Osteoblast (primary cell): Measurements from ENCODE around the gene PICK1. TPM values are rescaled to one million over a fixed set of nuclear protein-coding genes. Genes with fewer than 3 reads are reported as not detected.

Source experiments
- DNase-seq: peaks from one replicate; pipeline ENCODE4 v3.0.0; 2011; ENCODE audit warnings: low spot score, mixed read lengths; ENCODE audit not compliant: insufficient read length; ENCODE audit errors: missing footprints
- H2AFZ ChIP-seq: 2 replicates; pipeline ENCODE4 v1.6.0; 2011; ENCODE audit warnings: mild to moderate bottlenecking, low read length
- H3K27ac ChIP-seq: 2 replicates; pipeline ENCODE4 v1.5.1; 2011; ENCODE audit warnings: mild to moderate bottlenecking, low read depth, low read length, moderate library complexity
- H3K27me3 ChIP-seq: 2 replicates; pipeline ENCODE4 v1.6.0; 2012; ENCODE audit warnings: mild to moderate bottlenecking, control low read depth, inconsistent platforms, low read length, moderate library complexity; ENCODE audit not compliant: insufficient read depth
- H3K36me3 ChIP-seq: 2 replicates; pipeline ENCODE4 v1.5.1; 2011; ENCODE audit warnings: mild to moderate bottlenecking, low read length, control low read depth, moderate library complexity; ENCODE audit not compliant: insufficient read depth
- H3K4me1 ChIP-seq: 2 replicates; pipeline ENCODE4 v1.5.1; 2011; ENCODE audit warnings: mild to moderate bottlenecking, low read length, control low read depth, moderate library complexity; ENCODE audit not compliant: insufficient read depth
- H3K4me2 ChIP-seq: 2 replicates; pipeline ENCODE4 v1.6.0; 2011; ENCODE audit warnings: mild to moderate bottlenecking, low read length; ENCODE audit not compliant: insufficient read depth
- H3K4me3 ChIP-seq: fragments of 200-600 bp; sonication (generic); 3 replicates; pipeline ENCODE4 v1.5.1; 2012; ENCODE audit warnings: mild to moderate bottlenecking, low read length, inconsistent platforms; ENCODE audit not compliant: insufficient read depth
- H3K79me2 ChIP-seq: 2 replicates; pipeline ENCODE4 v1.6.0; 2012; ENCODE audit warnings: mild to moderate bottlenecking, low read length, control low read depth, inconsistent platforms; ENCODE audit not compliant: insufficient read depth
- H3K9me3 ChIP-seq: 2 replicates; pipeline ENCODE4 v1.5.1; 2011; ENCODE audit warnings: low read depth, low read length, control low read depth
- H4K20me1 ChIP-seq: 2 replicates; pipeline ENCODE4 v1.6.0; 2012; ENCODE audit warnings: mild to moderate bottlenecking, low read length, control low read depth; ENCODE audit not compliant: insufficient read depth
- total RNA-seq: library from RNA; depleted of rRNA; stranded (reverse); fragments of >200 nt; gene quantifications from 2 replicates; pipeline ENCODE4 v1.2.3, GENCODE V29; 2012
- TF ChIP-seq, protein P1 (sequence below): IDR thresholded peaks from 2 replicates; pipeline ENCODE4 v1.5.1; 2011; ENCODE audit warnings: mild to moderate bottlenecking, low read depth, low read length, moderate library complexity; ENCODE audit errors: extremely low read depth

PICK1 gene
- total RNA-seq, 1 donor = 15.6 TPM

DNA sequence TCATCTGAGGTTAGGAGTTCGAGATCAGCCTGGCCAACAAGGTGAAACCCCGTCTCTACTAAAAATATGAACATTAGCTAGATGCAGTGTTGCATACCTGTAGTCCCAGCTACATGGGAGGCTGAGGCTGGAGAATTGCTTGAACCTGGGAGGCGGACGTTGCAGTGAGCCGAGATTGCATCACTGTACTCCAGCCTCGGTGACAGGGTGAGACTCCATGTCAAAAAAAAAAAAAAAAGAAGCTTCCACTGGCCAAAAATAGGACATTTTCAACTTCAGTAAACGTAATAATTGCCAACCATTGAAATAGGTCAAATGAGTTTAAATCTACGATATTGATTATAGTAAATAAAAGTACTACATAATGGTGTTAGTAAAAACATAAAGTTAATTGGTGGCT is 46.4 kb downstream of the PICK1 start:
- TF ChIP-seq, protein P1, sequence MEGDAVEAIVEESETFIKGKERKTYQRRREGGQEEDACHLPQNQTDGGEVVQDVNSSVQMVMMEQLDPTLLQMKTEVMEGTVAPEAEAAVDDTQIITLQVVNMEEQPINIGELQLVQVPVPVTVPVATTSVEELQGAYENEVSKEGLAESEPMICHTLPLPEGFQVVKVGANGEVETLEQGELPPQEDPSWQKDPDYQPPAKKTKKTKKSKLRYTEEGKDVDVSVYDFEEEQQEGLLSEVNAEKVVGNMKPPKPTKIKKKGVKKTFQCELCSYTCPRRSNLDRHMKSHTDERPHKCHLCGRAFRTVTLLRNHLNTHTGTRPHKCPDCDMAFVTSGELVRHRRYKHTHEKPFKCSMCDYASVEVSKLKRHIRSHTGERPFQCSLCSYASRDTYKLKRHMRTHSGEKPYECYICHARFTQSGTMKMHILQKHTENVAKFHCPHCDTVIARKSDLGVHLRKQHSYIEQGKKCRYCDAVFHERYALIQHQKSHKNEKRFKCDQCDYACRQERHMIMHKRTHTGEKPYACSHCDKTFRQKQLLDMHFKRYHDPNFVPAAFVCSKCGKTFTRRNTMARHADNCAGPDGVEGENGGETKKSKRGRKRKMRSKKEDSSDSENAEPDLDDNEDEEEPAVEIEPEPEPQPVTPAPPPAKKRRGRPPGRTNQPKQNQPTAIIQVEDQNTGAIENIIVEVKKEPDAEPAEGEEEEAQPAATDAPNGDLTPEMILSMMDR = no peak
- Histone ChIP-seq H4K20me1 (no peaks in the 10 kb centered on the region), H3K27me3 (no peaks in the 10 kb centered on the region), H3K4me1 (no peaks in the 10 kb centered on the region), H3K4me3 (no peak overlapping the region), H3K36me3 (no peaks in the 10 kb centered on the region), H3K27ac (no peak overlapping the region), H3K4me2 (no peak overlapping the region), H3K79me2 (no peaks in the 10 kb centered on the region), H2AFZ (no peak overlapping the region), H3K9me3 (no peaks in the 10 kb centered on the region)
- no peak for DNase-seq

DNA sequence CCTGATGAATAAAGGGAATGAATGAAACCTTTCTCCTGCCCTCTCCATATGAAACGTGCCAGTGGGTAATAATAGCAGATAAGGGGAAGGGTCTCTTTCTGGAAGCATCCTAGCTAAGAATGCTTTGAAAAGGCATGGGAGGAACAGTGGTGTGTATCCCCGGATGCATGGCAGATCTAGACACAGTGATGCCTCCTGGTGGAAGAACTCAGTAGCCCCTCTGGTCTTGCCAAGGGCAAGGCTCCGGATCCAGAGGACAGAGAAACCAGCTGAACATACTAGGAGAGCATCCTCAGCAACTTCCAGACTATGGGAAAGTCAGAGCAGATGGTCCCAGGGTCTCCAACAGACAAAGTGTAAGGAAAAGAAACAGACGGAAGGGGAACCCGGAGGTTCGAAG is 46.9 kb downstream of the PICK1 start:
- no peaks in the 10 kb centered on the region for H3K36me3 ChIP-seq
- no peaks in the 10 kb centered on the region for H4K20me1 ChIP-seq
- H3K4me2 ChIP-seq = no peak overlapping the region
- H3K4me1 ChIP-seq = no peaks in the 10 kb centered on the region
- no peaks in the 10 kb centered on the region for H3K27me3 ChIP-seq
- TF ChIP-seq, protein P1 = peak; percentile 52
- no peak overlapping the region for H2AFZ ChIP-seq
- no peak overlapping the region for H3K27ac ChIP-seq
- H3K79me2 ChIP-seq = no peaks in the 10 kb centered on the region
- H3K9me3 ChIP-seq = no peaks in the 10 kb centered on the region
- peak; percentile 71 for DNase-seq
- H3K4me3 ChIP-seq = no peak overlapping the region

DNA sequence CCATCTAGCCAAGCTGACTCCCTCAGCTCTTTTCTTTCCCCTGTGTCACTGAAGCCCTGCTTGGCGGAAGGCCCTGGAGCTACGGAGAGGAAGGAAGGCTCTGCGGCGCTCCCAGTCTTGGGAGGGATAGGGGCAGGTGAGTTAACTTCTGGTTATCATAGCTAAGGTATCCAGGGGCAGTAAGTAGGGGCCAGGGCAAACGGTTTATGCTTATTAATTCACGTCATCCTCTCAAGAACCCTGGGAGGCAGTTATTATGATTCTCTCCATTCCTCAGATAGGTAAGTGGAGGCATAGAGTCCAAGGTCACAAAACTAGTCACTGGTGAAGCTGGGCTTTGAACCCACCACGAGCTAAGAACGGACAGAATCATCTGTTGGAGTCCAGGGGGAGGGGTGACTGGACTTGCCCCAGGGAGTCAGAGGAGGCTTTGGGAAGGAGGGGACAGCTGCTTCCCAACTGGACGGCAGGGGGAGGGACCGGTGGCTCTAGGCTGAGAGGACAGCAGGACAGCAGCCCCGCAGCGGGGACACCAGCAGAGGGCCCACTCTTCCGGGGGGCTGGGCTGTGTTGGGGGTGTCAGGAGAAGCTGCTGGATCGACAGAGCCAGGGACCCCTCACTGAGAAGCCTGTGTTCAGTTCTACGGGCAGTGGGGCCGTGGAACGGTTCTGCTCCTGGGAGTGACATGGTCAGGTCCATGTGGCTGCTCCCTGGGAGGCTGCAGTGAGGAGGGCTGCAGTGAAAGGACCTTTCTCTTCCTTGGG is 49.8 kb downstream of the PICK1 start:
- no peak overlapping the region for H3K4me2 ChIP-seq
- H3K4me3 ChIP-seq = no peak overlapping the region
- no peaks in the 10 kb centered on the region for H3K36me3 ChIP-seq
- H3K27ac ChIP-seq = no peak overlapping the region
- H3K27me3 ChIP-seq = no peaks in the 10 kb centered on the region
- no peak overlapping the region for H2AFZ ChIP-seq
- DNase-seq = peak; percentile 59
- H4K20me1 ChIP-seq = no peaks in the 10 kb centered on the region
- H3K79me2 ChIP-seq = no peaks in the 10 kb centered on the region
- H3K4me1 ChIP-seq = no peaks in the 10 kb centered on the region
- no peaks in the 10 kb centered on the region for H3K9me3 ChIP-seq
- TF ChIP-seq, protein P1 = no peak

DNA sequence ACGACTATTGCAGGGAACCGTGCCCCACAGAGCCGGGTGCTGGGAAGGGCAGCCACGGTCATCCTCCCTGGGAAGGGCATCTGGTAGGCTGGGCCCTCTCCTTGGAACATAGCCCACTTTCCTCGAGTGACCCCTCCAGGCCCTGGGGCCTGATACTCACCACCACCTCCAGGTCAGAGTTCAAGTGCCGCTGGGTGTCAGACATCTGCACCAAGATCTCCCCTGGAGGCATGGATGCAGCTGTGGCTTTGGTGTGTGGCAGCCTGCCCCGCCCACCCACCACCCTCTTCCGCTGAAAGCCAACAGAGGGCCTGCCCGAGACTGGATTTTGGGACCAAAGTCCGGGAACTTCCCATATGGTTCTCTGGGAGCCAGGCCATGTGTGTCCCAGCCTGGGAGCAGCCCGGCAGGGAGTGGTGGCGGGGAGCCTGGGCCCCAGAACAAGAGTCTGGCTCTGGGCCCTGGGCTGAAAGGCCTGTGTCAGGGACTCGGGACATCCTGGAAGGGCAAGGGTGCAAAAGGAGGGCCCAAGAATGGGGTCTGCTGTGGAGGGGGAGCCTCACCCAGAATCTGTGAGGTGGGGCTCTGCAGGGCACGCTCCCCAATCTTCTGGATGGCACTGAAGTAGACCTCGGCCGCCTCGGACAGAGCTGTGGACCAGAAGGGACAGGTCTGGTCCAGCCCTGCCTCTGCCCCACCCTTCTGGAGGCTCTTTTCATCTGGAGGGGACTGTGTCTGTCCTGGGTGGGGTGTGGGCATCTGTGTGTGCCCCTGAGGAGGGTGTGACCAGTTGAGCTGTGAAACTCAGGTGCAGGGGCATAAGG is 50.7 kb downstream of the PICK1 start:
- no peaks in the 10 kb centered on the region for H3K27me3 ChIP-seq
- no peaks in the 10 kb centered on the region for H3K4me1 ChIP-seq
- no peak overlapping the region for H3K27ac ChIP-seq
- TF ChIP-seq, protein P1 = no peak
- H3K4me2 ChIP-seq = no peak overlapping the region
- no peak overlapping the region for H3K4me3 ChIP-seq
- H4K20me1 ChIP-seq = no peaks in the 10 kb centered on the region
- H3K9me3 ChIP-seq = no peaks in the 10 kb centered on the region
- H2AFZ ChIP-seq = no peak overlapping the region
- DNase-seq = peak; percentile 71
- no peaks in the 10 kb centered on the region for H3K79me2 ChIP-seq
- H3K36me3 ChIP-seq = no peaks in the 10 kb centered on the region
